ENCODE results near the gene PRKCZ.

PRKCZ gene

GRCh38 chr1:2046953-2047748, 3.1 kb upstream of the PRKCZ start:
- DNase-seq: no peak

- no peak for DNase-seq
These were observed 2.2 kb upstream of the PRKCZ start for GRCh38 chr1:2047749-2048729.

- no peak for DNase-seq
These were observed 940 bp upstream of the PRKCZ start for GRCh38 chr1:2049225-2049717.

GRCh38 chr1:2050461-2050792, 216 bp downstream of the PRKCZ start:
- no peak for DNase-seq

- DNase-seq: no peak
These were observed 827 bp downstream of the PRKCZ start for GRCh38 chr1:2050793-2051682.

- DNase-seq: no peak
These were observed 2.0 kb downstream of the PRKCZ start for GRCh38 chr1:2052054-2052679.

GRCh38 chr1:2052756-2053155, 2.5 kb downstream of the PRKCZ start:
- no peak for DNase-seq

- DNase-seq: no peak
These were observed 3.0 kb downstream of the PRKCZ start for GRCh38 chr1:2053217-2053616.

GRCh38 chr1:2053784-2054376, 3.7 kb downstream of the PRKCZ start:
- DNase-seq: no peak

GRCh38 chr1:2054560-2054959, 4.3 kb downstream of the PRKCZ start:
- no peak for DNase-seq

GRCh38 chr1:2055911-2056575, 5.8 kb downstream of the PRKCZ start:
- DNase-seq: no peak

GRCh38 chr1:2056955-2057590, 6.9 kb downstream of the PRKCZ start:
- DNase-seq: no peak

GRCh38 chr1:2059290-2059953, 9.2 kb downstream of the PRKCZ start:
- DNase-seq: no peak

GRCh38 chr1:2060072-2060471, 9.9 kb downstream of the PRKCZ start:
- no peak for DNase-seq

- no peak for DNase-seq
These were observed 10.3 kb downstream of the PRKCZ start for GRCh38 chr1:2060535-2060934.

- DNase-seq: no peak
These were observed 11.0 kb downstream of the PRKCZ start for GRCh38 chr1:2061065-2061778.

- no peak for DNase-seq
These were observed 15.5 kb downstream of the PRKCZ start for GRCh38 chr1:2065699-2066098.

- no peak for DNase-seq
These were observed 17.2 kb downstream of the PRKCZ start for GRCh38 chr1:2067393-2067792.

GRCh38 chr1:2067981-2068380, 17.8 kb downstream of the PRKCZ start:
- no peak for DNase-seq

GRCh38 chr1:2068951-2069350, 18.7 kb downstream of the PRKCZ start:
- no peak for DNase-seq

Measured in MV-4-11 (cell line).